Myocyte (in vitro differentiated cells): ENCODE data around the gene DESI2. TPM values are rescaled to one million over a fixed set of nuclear protein-coding genes. Genes with fewer than 3 reads are reported as not detected.

ENCODE experiments used
- DNase-seq: peaks from one replicate; pipeline ENCODE4 v3.0.0-alpha.2; 2012; ENCODE audit warnings: low read depth
- polyA plus RNA-seq: library from polyadenylated mRNA; unstranded; fragments of >200 nt; gene quantifications from one replicate; pipeline ENCODE4 v1.2.1, GENCODE V29; 2012; ENCODE audit warnings: missing spikeins
- total RNA-seq: library from RNA; depleted of rRNA; stranded (reverse); fragments of >200 nt; gene quantifications from 2 replicates; pipeline ENCODE4 v1.2.3, GENCODE V29; 2014

The DESI2 gene
- 52.2 and 112 TPM in 2 replicates for total RNA-seq
- 29.0 TPM for polyA plus RNA-seq

DNA sequence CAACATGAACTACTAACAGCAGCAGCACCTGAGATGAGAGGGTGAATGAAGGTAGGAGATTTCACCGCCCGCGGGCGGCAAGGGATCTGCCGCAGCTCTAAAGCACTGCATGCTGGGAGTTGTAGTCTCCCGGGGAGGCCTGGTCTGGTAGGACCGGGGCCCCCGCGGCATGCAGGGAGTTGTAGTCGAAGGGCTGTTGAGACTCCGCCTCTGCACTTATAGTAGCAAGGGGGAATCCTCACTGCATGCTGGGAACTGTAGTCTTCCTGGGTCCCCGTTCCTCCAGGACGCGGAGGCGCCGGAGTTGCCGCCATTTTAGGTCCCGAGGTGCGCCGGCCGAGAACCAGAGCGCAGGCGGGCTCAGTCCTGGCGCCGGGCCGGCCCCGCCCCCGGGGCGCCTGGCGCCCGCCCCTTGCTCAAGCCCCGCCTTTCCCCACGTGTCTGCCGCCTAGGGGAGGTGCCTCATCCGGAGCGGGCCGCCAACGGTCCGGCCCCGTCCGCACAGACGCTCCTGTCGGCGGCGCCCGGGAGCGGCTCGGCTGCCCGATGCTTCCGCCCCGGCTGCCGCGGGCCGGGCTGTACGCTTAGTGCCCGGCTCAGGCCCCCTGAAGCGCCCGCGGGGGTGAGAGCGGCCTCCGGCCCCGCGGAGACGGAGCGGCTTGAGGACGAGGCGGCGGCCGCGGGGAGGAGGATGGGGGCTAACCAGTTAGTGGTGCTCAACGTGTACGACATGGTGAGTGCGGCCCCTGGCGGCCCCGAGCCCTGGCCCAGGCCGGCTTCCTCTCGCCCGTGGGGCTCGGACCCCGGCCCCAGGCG, at the start of gene DESI2:
DESI2 (plus strand) TSS at position 504 of the 816 bp plus-strand sequence; CDS start at position 692, 188 bp downstream.
- peak; percentile 99 for DNase-seq

DNA sequence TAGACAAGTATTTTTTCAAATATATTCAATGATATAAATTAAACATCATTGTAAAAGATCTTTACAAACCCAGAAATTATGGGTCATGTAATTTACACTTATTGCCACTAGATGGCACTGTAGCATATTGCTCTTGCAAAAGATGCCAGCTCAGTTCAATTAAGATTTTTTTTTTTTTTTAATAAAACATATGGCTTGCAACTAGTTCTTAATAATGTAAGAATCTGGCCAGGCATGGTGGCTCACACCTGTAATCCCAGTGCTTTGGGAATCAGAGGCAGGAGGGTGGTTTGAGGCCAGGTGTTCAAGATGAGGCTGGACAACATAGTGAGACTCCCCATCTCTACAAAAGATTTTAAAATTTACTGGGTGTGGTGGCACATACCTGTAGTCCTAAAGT, 49.4 kb upstream of the DESI2 start:
- DNase-seq = peak; percentile 27

DNA sequence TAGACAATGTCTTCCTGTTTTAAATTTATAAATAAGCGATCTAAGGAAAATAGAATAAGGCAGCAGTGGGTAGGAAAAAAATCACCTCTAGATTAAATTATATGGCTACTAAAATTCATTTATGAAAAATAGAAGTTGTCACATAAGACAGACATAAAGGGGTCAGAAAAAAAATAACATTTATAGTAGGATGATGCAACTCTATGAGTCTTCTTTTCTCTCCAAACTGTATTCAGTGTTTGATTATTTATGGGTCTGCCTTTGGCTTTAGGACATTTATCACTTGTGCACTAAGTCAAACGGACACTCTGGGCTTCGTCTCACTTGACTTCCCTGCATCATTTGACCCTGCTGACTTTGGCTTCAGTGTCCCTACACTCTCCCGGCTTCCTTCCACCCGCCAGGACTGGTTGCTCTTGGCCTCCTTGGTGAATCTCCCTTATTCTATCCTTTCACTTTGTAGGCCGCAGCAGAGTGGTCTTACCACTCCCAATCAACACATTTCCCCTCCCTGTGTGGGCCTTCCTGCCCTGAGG, 47.0 kb upstream of the DESI2 start:
- no peak for DNase-seq

DNA sequence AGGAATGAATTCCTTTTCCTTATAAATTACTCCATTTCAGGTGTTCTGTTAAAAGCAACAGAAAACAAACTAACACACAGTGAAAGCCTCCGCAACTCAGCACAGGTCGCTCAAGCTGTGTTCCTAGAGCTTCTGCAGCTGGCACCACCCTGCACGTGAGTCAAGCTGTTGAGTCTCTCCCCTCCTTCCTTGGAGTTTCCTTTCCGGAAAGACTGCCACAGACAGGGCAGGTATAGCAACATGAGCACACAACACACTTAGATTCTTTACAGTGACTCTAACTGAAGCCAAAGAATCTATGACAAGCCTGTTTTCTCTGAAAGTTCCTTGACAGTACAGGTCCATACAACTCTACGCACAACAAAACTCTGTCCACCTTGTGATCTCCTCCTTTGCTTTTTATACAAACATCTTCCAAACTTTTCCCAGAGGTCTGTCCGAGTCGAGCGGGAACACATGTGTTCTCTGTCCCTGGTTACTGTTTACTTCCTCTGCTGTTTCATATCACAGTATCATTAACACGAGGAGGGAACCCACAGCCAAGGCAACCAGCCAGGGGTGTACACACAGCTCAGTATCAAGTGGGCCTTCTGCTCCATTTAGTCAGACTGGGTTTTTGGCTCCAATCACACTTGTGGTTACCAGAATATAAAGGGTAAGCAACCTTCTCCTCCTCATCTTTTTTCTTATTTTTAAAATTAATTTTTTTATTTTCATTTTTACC, 38.7 kb upstream of the DESI2 start:
- peak; percentile 21 for DNase-seq

DNA sequence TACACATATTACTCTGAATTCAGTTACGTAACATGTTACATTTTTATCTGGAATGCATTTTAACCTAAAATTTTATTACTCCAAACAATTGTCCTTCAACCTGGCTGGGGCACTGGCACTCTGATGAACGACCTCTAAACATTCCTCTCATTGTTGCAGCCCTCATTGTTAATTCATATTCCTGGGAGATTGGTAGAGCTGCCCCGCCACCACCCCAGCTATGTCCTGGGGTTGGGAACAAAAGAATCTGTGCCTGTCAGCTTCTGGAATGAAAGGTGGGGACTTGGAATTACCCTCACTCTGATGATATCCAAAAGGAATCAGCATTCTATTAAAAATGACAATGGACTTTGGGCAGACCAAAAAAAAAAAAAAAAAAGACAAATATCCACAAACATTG, 38.0 kb upstream of the DESI2 start:
- DNase-seq = no peak

DNA sequence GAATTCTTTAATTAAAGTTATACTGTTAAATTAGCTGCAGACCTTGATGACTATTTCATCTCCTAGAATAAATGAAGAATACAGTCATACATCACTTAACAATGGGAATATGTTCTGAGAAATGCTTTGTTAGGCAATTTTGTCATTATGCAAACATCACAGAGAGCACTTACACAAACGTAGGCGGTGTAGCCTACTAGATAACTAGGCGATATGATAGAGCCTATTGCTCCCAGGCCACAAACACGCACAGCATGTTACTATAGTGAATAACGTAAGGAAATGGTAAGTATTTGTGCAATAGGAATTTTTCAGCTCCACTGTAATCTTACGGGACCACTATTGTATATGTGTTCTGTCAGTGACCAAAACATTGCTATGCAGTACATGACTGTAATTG, 37.6 kb upstream of the DESI2 start:
- DNase-seq = no peak

DNA sequence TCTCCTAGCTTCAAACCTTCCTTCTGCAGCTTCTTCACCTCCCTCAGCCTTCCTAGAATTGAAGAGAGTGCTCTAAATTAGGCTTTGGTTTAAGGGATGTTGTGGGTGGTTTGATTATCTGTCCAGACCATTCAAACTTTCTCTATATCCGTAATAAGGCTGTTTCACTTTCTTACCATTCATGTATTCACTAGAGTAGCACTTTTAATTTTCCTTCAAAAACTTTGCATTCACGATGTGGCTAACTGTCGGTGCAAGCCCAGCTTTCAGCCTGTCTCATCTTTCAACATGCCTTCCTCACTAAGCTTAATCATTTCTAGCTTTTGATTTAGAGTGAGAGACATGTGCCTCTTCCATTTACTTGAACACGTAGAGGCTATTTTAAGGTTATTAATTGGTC, 26.2 kb upstream of the DESI2 start:
- DNase-seq = no peak

DNA sequence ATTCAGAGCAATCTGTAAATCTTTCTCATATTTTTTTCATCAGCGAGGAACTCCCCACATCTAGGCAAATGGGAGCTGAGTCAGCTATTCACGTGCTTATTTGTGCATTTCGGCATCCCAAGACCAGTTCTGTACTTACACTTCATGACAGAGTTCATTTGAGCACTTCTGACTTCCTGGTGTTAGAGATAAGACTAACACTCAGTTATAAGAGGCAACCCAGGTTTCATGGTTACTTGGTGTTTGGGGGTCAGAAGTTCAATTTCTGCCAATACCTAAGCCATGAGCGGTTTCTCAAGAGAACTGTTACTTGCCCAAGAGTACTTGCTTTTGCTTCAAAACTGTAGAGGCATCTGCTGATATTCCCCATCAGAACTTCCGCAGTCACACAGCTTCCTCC, 24.1 kb upstream of the DESI2 start:
- no peak for DNase-seq

DNA sequence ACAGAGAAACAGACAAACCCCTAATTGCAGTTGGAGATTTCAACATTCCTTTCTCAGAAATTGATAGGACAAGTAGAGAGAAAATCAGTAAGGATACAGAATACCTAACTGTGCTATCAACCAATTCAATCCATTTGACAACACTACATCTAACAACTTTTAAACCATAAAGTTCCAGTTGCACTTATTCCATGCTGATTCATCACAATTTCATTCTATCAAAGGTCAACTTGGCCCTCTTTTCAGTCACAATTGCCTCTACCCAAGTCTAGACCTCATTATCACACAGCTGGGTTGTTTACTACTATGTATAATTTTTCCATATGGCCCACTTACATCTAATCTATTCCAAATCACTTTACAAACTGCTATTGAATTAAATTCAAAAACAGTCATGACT, 19.8 kb upstream of the DESI2 start:
- no peak for DNase-seq

DNA sequence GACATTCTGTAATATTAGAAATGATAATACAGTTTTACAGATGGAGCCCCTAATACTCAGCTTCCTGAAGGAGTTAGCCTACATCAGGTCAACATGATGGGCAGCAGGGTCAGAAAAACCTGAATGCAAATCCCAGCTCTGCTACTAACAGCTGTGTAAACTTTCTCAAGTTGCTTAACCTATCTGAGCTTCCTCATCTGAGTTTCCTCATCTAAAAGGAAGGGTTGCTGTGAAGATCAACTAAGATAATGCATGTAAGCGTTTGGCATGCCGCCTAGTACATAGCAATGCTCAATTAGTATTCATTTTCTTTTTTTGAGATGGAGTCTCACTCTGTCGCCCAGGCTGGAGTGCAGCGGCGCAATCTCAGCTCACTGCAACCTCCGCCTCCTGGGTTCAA, 18.4 kb upstream of the DESI2 start:
- no peak for DNase-seq

DNA sequence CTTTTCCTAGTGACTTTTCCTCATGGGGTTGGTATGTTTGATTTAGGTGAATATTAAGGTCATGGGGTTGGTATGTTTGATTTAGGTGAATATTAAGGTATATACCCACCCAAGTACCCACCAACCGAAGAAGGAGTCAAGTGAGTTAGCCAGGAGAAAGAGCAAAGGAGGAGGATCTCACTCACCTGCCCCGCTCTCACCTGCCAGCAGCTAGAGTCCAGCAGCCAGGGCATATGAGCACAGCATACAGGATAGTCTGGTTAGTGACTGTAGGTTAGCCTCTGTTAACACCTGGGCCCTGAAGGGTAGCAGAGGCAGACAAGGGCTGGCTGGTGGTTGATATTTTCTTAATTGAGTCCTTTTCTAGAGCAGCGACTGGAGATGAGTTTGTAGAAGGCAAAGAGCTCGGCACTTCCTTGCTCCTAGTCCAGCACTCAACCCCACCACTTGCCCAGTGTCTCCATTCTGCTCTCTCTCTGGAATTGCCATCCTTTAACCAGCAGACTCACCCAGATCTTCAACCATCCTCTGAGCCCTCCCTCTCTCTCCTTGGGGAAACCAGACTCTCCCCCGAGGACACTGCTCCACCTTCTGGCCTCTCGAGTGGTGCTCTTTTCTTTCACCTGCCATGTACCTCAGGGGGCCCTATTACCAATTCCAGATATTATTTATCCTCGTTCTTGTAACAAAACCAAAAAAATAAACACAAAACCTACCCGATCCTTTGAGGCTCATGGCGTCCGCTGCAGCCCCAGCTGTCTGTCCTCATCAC, 16.3 kb upstream of the DESI2 start:
- no peak for DNase-seq

DNA sequence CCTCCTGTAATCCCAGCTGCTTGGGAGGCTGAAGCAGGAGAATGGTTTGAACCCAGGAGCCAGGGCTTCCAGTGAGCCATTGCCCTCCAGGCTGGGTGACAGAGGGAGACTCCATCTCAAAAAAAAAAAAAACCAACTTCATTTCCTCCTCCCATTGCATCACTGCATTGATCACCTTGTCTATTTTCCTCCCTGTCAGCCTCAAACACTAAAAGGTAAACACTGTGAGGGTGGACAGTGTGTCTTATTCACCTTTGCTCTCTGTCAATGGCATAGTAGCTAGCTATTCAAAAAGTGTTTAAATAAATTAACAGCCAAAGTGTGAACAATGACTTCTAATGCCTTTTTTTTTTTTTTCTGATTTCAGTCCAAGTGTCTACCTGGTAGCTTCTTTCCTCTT, 13.4 kb upstream of the DESI2 start:
- DNase-seq = no peak

DNA sequence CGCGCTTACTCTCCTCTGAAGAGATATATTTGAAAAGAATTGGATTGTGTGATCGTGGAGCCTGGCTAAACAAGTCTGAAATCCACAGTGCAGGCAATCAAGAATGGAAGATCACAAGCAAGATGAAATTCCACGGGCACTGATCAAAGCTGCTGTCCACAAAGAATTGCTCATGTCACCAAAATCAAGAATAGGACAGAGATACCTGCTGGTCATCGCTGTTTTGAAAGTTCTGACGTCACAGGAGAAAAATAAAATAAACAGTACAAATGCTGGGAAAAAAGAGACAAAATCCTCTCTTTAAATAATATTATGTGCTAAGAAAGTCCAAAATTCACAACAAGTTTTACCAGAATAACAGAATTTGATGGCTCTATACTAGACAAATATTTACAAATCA, 12.0 kb upstream of the DESI2 start:
- DNase-seq = no peak

DNA sequence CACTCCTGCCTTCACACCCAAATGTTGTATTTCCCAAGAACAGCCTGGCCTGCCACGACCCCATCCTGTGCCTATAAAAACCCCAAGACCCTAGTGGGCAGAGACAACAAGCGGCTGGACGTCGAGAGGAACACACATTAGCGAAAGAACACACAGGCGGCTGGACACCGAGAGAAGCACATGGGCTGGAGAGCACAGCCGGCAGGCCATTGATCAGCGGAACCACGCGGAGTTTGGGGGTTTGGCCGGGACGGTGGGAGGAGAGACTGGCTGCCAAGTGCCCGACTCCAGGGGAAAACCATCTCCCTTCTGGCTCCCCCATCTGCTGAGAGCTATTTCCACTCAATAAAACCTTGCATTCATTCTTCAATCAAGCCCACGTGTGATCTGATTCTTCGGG, 10.4 kb upstream of the DESI2 start:
- DNase-seq = no peak

DNA sequence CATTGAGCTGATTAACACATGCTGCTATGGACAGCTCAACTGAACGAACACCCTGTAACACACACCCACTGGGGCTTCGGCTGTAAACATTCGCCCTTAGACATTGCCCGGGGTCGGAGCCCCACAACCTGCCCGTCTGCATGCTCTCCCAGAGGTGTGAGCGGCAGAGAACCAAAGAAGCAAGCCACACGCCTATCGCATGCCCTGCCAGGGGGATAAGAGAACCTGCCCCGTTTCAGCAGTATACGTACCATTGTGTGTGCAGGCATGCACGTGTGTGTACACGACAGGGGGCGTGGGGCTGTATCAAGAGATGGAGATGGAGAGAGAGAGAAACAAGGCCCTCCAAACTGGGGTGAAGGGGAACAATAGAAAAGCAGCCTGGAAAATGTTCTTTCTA, 9.9 kb upstream of the DESI2 start:
- no peak for DNase-seq

DNA sequence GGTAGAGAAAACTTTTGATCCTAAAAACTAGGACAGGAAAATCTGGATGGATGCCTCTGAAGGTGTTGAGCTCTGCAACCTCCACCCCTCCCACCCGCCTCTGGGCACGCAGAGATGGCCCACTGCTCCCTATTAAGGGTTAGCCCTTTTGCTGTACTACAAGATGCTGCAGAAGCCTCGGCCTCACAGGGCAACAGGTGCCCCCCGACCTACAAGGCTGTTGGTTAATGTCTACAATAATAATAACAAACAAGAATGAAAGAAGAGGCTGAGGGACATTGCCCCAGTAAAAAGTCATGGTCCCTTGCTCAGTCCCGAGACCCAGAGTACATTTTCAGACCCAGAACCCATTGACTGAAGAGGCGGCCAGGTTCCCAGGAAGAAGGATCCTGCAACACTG, 7.5 kb upstream of the DESI2 start:
- no peak for DNase-seq

DNA sequence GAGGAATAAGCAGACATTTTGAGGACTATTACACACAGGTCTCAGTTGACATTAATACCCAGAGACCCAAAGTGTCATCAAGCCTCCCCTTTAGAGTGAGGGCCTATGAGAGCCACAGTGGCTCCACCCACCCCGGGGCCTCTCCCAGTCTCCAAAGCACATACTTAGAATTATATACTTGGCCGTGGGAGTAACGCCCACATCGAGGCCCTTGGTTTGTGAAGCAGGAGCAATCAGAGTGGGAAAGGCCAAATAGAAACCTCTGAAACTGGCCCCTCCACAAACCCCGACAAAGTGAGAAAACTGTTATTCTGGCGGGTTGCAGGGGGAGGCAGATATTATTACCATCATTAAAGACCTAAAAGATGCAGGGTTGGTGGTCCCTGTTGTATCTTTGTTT, 7.0 kb upstream of the DESI2 start:
- DNase-seq = no peak

DNA sequence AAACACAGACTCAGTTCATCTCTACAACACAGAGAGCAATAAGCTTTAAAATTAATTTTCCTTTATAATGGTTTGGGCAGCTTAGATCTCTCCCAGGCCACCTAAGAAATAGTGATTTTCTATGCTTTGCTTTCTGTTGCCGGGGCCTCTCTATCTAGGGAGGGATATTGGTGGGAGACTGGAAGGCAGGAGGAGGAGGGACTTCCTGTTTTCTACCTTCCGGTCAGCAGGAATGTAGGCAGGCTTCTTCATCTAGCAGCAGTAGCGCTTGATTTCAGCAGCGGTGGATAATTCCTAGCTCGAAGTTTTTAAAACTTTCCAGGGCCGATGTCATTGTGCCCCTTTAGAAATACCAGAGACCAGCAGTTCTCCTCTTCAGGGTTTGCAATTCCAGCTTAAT, 5.1 kb upstream of the DESI2 start:
- no peak for DNase-seq

DNA sequence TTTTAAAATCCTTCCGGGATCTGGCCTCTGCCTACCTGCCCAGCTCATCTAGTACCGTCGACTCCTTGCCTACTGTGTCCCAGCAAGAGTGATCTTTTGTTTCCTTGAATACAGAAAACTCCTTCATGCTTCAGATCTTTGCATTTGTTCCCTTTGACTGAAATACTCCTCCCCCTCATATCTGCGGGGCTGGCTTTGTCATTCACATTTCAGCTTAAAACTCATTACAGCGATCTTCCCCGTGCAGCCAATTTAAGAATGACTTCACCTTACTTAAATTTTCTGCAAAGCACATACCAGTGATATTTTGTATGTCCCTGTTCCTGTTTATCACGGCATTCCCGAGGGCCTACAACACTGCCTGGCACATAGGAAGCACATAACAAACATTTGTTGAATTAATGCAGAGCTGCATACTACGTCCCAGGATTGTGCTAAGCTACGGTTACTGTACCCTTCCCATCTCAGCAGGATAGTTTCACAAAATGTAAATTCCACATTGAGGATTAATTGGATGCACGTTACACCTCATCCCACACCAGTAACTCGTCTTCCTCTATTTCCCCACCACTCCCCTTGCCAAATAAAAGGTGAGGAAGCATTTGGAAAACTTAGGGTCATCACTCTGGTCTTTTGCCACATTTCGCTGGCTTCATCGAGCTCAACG, 837 bp upstream of the DESI2 start:
- DNase-seq = no peak

DNA sequence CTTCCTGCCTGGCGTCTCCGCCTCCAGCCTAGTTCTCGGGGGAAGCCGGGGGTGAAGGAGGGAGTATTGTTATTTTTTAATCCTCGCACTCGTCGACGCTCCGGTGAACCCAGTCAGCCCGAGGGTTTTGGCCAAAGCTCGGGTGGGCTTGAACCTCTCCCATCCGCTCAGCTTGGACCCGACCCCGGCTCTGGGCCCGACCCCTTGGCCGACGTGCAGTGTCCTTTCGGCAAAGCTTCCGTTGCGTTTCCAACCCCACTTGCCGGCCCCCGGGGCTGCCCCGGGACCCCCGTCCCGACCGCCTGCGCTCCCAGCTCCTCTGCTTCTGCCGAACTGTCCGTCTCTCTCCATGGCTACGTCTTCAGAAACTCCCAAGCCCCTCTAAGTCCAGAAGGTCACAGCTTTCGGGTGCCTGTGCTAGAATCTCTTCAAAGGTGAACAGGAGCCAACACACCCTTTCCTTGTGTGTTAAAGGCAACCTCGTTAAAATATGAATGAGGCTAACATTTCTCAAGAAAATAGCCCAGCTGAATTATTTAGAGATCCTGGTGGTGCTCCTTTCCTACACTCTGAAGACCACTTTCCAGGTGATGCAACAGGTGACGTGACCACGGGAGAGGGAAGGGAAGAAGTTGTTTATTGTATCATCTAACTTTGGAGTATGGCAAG, 647 bp downstream of the DESI2 start:
- peak; percentile 10 for DNase-seq
